Testis (tissue), 3 donors: Measurements from ENCODE around the gene MRPS15. TPM values are rescaled to one million over a fixed set of nuclear protein-coding genes. Genes with fewer than 3 reads are reported as not detected.

ENCODE experiments used
- DNase-seq: peaks from one replicate; pipeline ENCODE4 v3.0.0-alpha.2; 2019
- H3K27ac ChIP-seq, 2 donors: fragments of 200-600 bp; sonication (generic); one replicate each; pipeline ENCODE4 v1.5.1; 2019
- H3K27me3 ChIP-seq: fragments of 200-600 bp; sonication (generic); one replicate; pipeline ENCODE4 v1.5.1; 2019
- H3K36me3 ChIP-seq: fragments of 200-600 bp; sonication (generic); one replicate; pipeline ENCODE4 v1.5.1; 2017; ENCODE audit warnings: low read depth; ENCODE audit errors: missing control alignments
- H3K4me1 ChIP-seq: fragments of 200-600 bp; sonication (generic); one replicate; pipeline ENCODE4 v1.5.1; 2019
- H3K4me3 ChIP-seq, 2 donors: fragments of 200-600 bp; sonication (generic); one replicate each; pipeline ENCODE4 v1.5.1; 2017 to 2019
- H3K9me3 ChIP-seq: fragments of 200-600 bp; sonication (generic); one replicate; pipeline ENCODE4 v1.5.1; 2017
- CTCF ChIP-seq, 3 experiments: fragments of 450-650 bp in 2 of 3; fragments of 200-600 bp in 1 of 3; sonication (generic) in 1 of 3; IDR thresholded peaks; one replicate each; pipeline ENCODE4 v1.5.1; 2016 to 2019; ENCODE audit warnings: antibody characterized with exemption in 3 of 3, mild to moderate bottlenecking in 2 of 3, moderate library complexity in 1 of 3
- POLR2A ChIP-seq: fragments of 450-650 bp; IDR thresholded peaks from one replicate; pipeline ENCODE4 v1.6.1; 2017; ENCODE audit warnings: antibody characterized with exemption, mild to moderate bottlenecking, moderate library complexity
- WGBS, 2 donors: methylation state at CpG; one replicate each; pipeline ENCODE4 v1.1.5; 2018; 5-methylcytosine and 5-hydroxymethylcytosine counted together
- intact Hi-C: fragments of 100-400 bp; cut with DNase I; formaldehyde crosslinking; loops from one replicate; pipeline ENCODE4 v1.15.1; 2023; ENCODE audit warnings: low total_unique reads
- polyA plus RNA-seq: library from polyadenylated mRNA; stranded (reverse); fragments of 350-450 nt; fragmentation: Illumina TruSeq; extraction: RNeasy Lipid Tissue Mini Kit (QIAGEN cat#74804); gene quantifications from one replicate; pipeline ENCODE4 v1.2.3, GENCODE V29; 2014; ENCODE audit warnings: low read depth, low replicate concordance; ENCODE audit not compliant: insufficient read depth
- total RNA-seq, 2 donors: library from RNA; depleted of rRNA; stranded (reverse); fragments of >200 nt; gene quantifications; one replicate each; pipeline ENCODE4 v1.2.3, GENCODE V29; 2016

Gene MRPS15
- total and polyA plus RNA-seq, 3 donors from 2014 or later, result 101 to 349 (median 126) TPM

DNA sequence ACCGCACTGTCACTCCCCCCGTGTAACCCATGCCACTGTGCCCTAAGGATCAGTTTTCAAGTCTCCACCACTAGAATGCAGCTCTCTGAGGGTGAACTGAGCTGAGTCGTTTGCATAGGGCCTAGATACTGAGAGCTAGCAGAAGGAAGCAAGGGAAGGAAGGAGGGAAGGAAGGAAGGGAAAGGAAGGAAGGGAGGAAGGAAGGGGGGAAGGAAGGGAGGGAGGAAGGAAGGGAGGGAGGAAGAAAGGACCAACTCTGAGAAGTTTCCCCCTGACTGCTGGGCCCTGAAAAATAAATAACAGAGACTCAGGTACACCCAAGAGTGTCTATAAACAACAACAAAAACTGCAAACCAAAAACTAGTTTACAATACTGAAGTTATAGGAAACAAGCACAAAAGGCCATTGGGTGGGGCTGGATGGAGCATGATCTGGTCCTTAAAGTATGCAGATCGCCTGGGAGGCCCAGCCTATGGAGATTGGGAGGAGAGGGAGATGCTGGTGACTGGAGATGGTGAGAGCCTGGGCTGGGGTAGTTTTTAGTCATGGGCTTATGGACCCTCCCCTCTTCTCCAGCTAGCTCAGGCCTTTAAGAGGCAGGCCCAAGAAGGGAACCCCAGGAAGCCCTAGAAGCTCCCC lies 1.7 kb upstream of the MRPS15 start:
- TF ChIP-seq CTCF (IDR thresholded peaks at IDR 0.05) (no peak), POLR2A (no peak)
- Histone ChIP-seq H3K4me3 (no peak overlapping the region), H3K36me3 (no peaks in the 10 kb centered on the region), H3K4me1 (peaks cover 13% of the 10 kb centered on the region), H3K27ac (peak overlapping the region; percentile 92 to 97), H3K9me3 (no peaks in the 10 kb centered on the region), H3K27me3 (no peaks in the 10 kb centered on the region)
- WGBS, 2 donors, result 46 to 57% methylated on average over 4 of the region's 4 CpGs
- DNase-seq, result no peak
- intact Hi-C loops, result no loop called here

- peak overlapping the region; percentile 77 to 99 for H3K4me3 ChIP-seq
- H3K9me3 ChIP-seq, result no peaks in the 10 kb centered on the region
- WGBS, 2 donors, result 23 to 28% methylated on average over 12 to 13 of the region's 13 CpGs
- H3K4me1 ChIP-seq, result peaks cover 13% of the 10 kb centered on the region
- no peaks in the 10 kb centered on the region for H3K36me3 ChIP-seq
- TF ChIP-seq CTCF (IDR thresholded peaks at IDR 0.05) (no peak), POLR2A (no peak)
- H3K27ac ChIP-seq, result peak overlapping the region; percentile 92 to 97
- intact Hi-C loops, result no loop called here
- no peak for DNase-seq
- H3K27me3 ChIP-seq, result no peaks in the 10 kb centered on the region
These were observed 615 bp upstream of the MRPS15 start for GRCh38 chr1:36464605-36465393.

GRCh38 chr1:36463463-36463802 lies 751 bp downstream of the MRPS15 start:
- intact Hi-C loops, result no loop called here
- no peak for DNase-seq
- no peaks in the 10 kb centered on the region for H3K27me3 ChIP-seq
- H3K9me3 ChIP-seq, result no peaks in the 10 kb centered on the region
- peak overlapping the region; percentile 92 to 97 for H3K27ac ChIP-seq
- no peaks in the 10 kb centered on the region for H3K36me3 ChIP-seq
- TF ChIP-seq POLR2A (no peak), CTCF (IDR thresholded peaks at IDR 0.05) (no peak)
- H3K4me1 ChIP-seq, result peaks cover 13% of the 10 kb centered on the region
- 4 to 7% methylated on average over 6 of the region's 6 CpGs for WGBS, 2 donors
- H3K4me3 ChIP-seq, result peak overlapping the region; percentile 77 to 99

GRCh38 chr1:36458910-36459309 lies 5.3 kb downstream of the MRPS15 start:
- Histone ChIP-seq H3K4me3 (no peak overlapping the region), H3K27ac (no peak overlapping the region), H3K27me3 (no peaks in the 10 kb centered on the region), H3K36me3 (no peaks in the 10 kb centered on the region), H3K9me3 (no peaks in the 10 kb centered on the region), H3K4me1 (peaks cover 7% of the 10 kb centered on the region)
- TF ChIP-seq CTCF (IDR thresholded peaks at IDR 0.05), result no peak
- TF ChIP-seq POLR2A, result no peak
- no peak for DNase-seq
- intact Hi-C loops, result no loop called here
- WGBS, 2 donors, result 83 to 95% methylated on average over 3 of the region's 3 CpGs
